ENCODE measurements around the gene OSGIN1.

Gene OSGIN1

GRCh38 chr16:83979441-83979840, 26.4 kb downstream of the OSGIN1 start:
- Histone ChIP-seq H3K36me3 (no peaks in the 10 kb centered on the region), H3K27me3 (no peaks in the 10 kb centered on the region), H3K9me3 (peaks cover 21% of the 10 kb centered on the region), H4K20me1 (no peaks in the 10 kb centered on the region), H3K9ac (no peak overlapping the region), H3K4me2 (no peak overlapping the region), H3K4me3 (no peak overlapping the region), H3K27ac (no peak overlapping the region), H3K4me1 (peaks cover 5% of the 10 kb centered on the region; the same call in 1 of the 2 replicates)
- no peak for TF ChIP-seq Cebpa-rat (IDR thresholded peaks at IDR 0.05)

GRCh38 chr16:83980794-83981193, 27.8 kb downstream of the OSGIN1 start:
- no peak for TF ChIP-seq Cebpa-rat (IDR thresholded peaks at IDR 0.05)
- Histone ChIP-seq H3K36me3 (no peaks in the 10 kb centered on the region), H3K4me1 (no peaks in the 10 kb centered on the region)

GRCh38 chr16:83981799-83982198, 28.8 kb downstream of the OSGIN1 start:
- Histone ChIP-seq H3K27me3 (no peaks in the 10 kb centered on the region), H3K4me3 (no peak overlapping the region), H3K4me1 (no peaks in the 10 kb centered on the region), H3K4me2 (no peak overlapping the region), H3K36me3 (no peaks in the 10 kb centered on the region), H3K9me3 (peaks cover 21% of the 10 kb centered on the region), H3K9ac (no peak overlapping the region), H4K20me1 (no peaks in the 10 kb centered on the region), H3K27ac (no peak overlapping the region)
- TF ChIP-seq Cebpa-rat (IDR thresholded peaks at IDR 0.05), result no peak

More at GRCh38 chr16:83980794-83981193, 27.8 kb downstream of the OSGIN1 start:
- H3K27ac ChIP-seq, result no peak overlapping the region
- H3K27me3 ChIP-seq, result no peaks in the 10 kb centered on the region
- no peak overlapping the region for H3K4me2 ChIP-seq
- no peak overlapping the region for H3K9ac ChIP-seq
- H3K9me3 ChIP-seq, result peaks cover 21% of the 10 kb centered on the region
- H4K20me1 ChIP-seq, result no peaks in the 10 kb centered on the region
- H3K4me3 ChIP-seq, result no peak overlapping the region

- Histone ChIP-seq H3K27me3 (no peaks in the 10 kb centered on the region), H3K4me3 (no peak overlapping the region), H3K36me3 (no peaks in the 10 kb centered on the region), H3K27ac (no peak overlapping the region), H3K4me2 (no peak overlapping the region), H3K9ac (no peak overlapping the region), H4K20me1 (no peaks in the 10 kb centered on the region), H3K9me3 (peaks cover 9% of the 10 kb centered on the region), H3K4me1 (no peaks in the 10 kb centered on the region)
- no peak for TF ChIP-seq Cebpa-rat (IDR thresholded peaks at IDR 0.05)
Measured at GRCh38 chr16:83983491-83983890, 30.5 kb downstream of the OSGIN1 start.

GRCh38 chr16:83989300-83989699, 36.3 kb downstream of the OSGIN1 start:
- no peak overlapping the region for H3K9ac ChIP-seq
- peaks cover 18% of the 10 kb centered on the region for H3K4me1 ChIP-seq
- no peak overlapping the region for H3K27ac ChIP-seq
- no peaks in the 10 kb centered on the region for H3K27me3 ChIP-seq
- no peak overlapping the region for H3K4me2 ChIP-seq
- no peak for TF ChIP-seq Cebpa-rat (IDR thresholded peaks at IDR 0.05)
- H3K4me3 ChIP-seq, result no peak overlapping the region
- H3K36me3 ChIP-seq, result no peaks in the 10 kb centered on the region
- no peaks in the 10 kb centered on the region for H3K9me3 ChIP-seq
- no peaks in the 10 kb centered on the region for H4K20me1 ChIP-seq

GRCh38 chr16:83990492-83990891, 37.5 kb downstream of the OSGIN1 start:
- H3K9ac ChIP-seq, result no peak overlapping the region
- no peak for TF ChIP-seq Cebpa-rat (IDR thresholded peaks at IDR 0.05)
- H3K27ac ChIP-seq, result no peak overlapping the region
- no peak overlapping the region for H3K4me3 ChIP-seq
- no peak overlapping the region for H3K4me2 ChIP-seq
- H3K9me3 ChIP-seq, result no peaks in the 10 kb centered on the region
- H3K4me1 ChIP-seq, result peaks cover 30% of the 10 kb centered on the region
- H3K27me3 ChIP-seq, result no peaks in the 10 kb centered on the region
- no peaks in the 10 kb centered on the region for H3K36me3 ChIP-seq
- no peaks in the 10 kb centered on the region for H4K20me1 ChIP-seq

GRCh38 chr16:83992624-83993023, 39.6 kb downstream of the OSGIN1 start:
- Histone ChIP-seq H4K20me1 (no peaks in the 10 kb centered on the region), H3K36me3 (no peaks in the 10 kb centered on the region), H3K9ac (no peak overlapping the region), H3K4me1 (peaks cover 47% of the 10 kb centered on the region), H3K4me2 (0 out of 2 replicates have a peak overlapping the region, but pooled peaks have one; percentile 74), H3K9me3 (no peaks in the 10 kb centered on the region), H3K27me3 (no peaks in the 10 kb centered on the region), H3K4me3 (no peak overlapping the region), H3K27ac (no peak overlapping the region)
- no peak for TF ChIP-seq Cebpa-rat (IDR thresholded peaks at IDR 0.05)

GRCh38 chr16:83994087-83994486, 41.0 kb downstream of the OSGIN1 start:
- peak; percentile 96 for TF ChIP-seq Cebpa-rat (IDR thresholded peaks at IDR 0.05)
- Histone ChIP-seq H3K4me3 (no peak overlapping the region), H3K27me3 (no peaks in the 10 kb centered on the region), H4K20me1 (no peaks in the 10 kb centered on the region), H3K9ac (no peak overlapping the region), H3K4me2 (peak overlapping the region; percentile 74), H3K36me3 (no peaks in the 10 kb centered on the region), H3K4me1 (peaks cover 47% of the 10 kb centered on the region), H3K27ac (no peak overlapping the region), H3K9me3 (no peaks in the 10 kb centered on the region)

GRCh38 chr16:83994703-83995102, 41.7 kb downstream of the OSGIN1 start:
- no peak overlapping the region for H3K4me3 ChIP-seq
- no peak overlapping the region for H3K9ac ChIP-seq
- no peaks in the 10 kb centered on the region for H3K36me3 ChIP-seq
- H3K4me1 ChIP-seq, result peaks cover 47% of the 10 kb centered on the region
- no peak overlapping the region for H3K27ac ChIP-seq
- peak overlapping the region; percentile 74 for H3K4me2 ChIP-seq
- no peaks in the 10 kb centered on the region for H3K9me3 ChIP-seq
- no peak for TF ChIP-seq Cebpa-rat (IDR thresholded peaks at IDR 0.05)
- H4K20me1 ChIP-seq, result no peaks in the 10 kb centered on the region
- H3K27me3 ChIP-seq, result no peaks in the 10 kb centered on the region

GRCh38 chr16:83995754-83996153, 42.7 kb downstream of the OSGIN1 start:
- Histone ChIP-seq H3K4me2 (peak overlapping the region; percentile 74), H3K27ac (no peak overlapping the region), H3K36me3 (no peaks in the 10 kb centered on the region), H3K9ac (no peak overlapping the region), H3K4me3 (peak overlapping the region; percentile 18; the same call in 1 of the 2 replicates), H3K4me1 (peaks cover 47% of the 10 kb centered on the region), H3K27me3 (no peaks in the 10 kb centered on the region), H3K9me3 (no peaks in the 10 kb centered on the region), H4K20me1 (no peaks in the 10 kb centered on the region)
- no peak for TF ChIP-seq Cebpa-rat (IDR thresholded peaks at IDR 0.05)
